T-helper 17 cell (primary cell): ENCODE data around the gene CCL28. TPM values are rescaled to one million over a fixed set of nuclear protein-coding genes. Genes with fewer than 3 reads are reported as not detected.

Experiments
- ATAC-seq: fragments of 150-1000 bp; cut with Tn5 transposase; 2 replicates; pipeline ENCODE4 v1.10.0; 2021; ENCODE audit warnings: mild to moderate bottlenecking, moderate library complexity
- DNase-seq, 3 donors: peaks; one replicate each; pipeline versions ENCODE4 v3.0.0 to v3.0.0-alpha.2; 2020 to 2021
- H3K9me3 ChIP-seq: one replicate; pipeline ENCODE4 v1.7.0; 2013; ENCODE audit warnings: low read length, mild to moderate bottlenecking; ENCODE audit not compliant: control insufficient read depth, poor library complexity, severe bottlenecking
- H3K27ac Mint-ChIP-seq: one replicate; pipeline ENCODE4 v1.8.0; 2022; ENCODE audit warnings: mild to moderate bottlenecking, moderate library complexity, mixed read lengths
- H3K27me3 Mint-ChIP-seq: one replicate; pipeline ENCODE4 v1.8.0; 2022; ENCODE audit warnings: mixed read lengths
- H3K36me3 Mint-ChIP-seq: one replicate; pipeline ENCODE4 v1.8.0; 2022; ENCODE audit warnings: low read depth, mixed read lengths
- H3K4me1 Mint-ChIP-seq: one replicate; pipeline ENCODE4 v1.8.0; 2022; ENCODE audit warnings: mild to moderate bottlenecking, mixed read lengths
- H3K4me3 Mint-ChIP-seq: one replicate; pipeline ENCODE4 v1.8.0; 2022; ENCODE audit warnings: mild to moderate bottlenecking, moderate library complexity, mixed read lengths
- total RNA-seq, 4 donors: library from RNA in 2 of 4; stranded (reverse) in 2 of 4; gene quantifications; one replicate each; pipeline ENCODE4 v1.2.3 and lab custom pipeline; 2022 to 2026

Gene CCL28
- total RNA-seq, 2 donors from 2014 or later: 10.6 to 14.9 TPM

DNA sequence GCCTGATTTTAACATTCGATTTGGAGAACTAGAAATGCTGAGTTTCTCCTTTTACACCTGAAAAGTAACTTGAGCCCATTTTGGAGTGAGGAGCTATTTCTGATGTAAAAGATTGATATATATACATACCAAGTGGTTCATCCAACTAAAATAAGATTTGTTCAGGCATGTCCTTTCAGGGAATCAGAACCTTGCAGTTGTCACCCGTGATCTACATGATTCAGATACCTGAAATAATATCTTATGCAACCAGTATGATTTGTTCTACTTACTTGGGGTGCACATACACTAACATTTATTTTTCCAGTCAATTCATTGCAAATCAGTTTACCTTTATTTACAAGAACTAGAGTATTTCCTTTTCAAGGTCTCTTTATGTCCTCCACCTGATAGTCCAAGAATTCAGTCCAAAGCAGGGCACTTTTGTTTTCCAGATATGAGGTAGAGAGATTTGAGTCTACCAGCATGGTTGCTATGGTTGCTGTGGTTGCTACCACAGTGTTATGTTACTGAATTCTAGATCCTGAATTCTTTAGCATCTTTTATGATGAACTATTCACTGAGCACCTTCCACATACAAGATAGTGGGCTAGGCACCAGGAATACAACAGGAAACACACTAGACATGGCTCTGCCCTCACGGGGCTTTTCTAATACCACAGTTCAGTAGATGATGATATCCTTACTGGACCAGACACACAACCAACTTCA is 49.3 kb downstream of the CCL28 start:
- no peaks in the 10 kb centered on the region for H3K36me3 Mint-ChIP-seq
- no peak overlapping the region for H3K4me3 Mint-ChIP-seq
- no peaks in the 10 kb centered on the region for H3K27me3 Mint-ChIP-seq
- no peaks in the 10 kb centered on the region for H3K9me3 ChIP-seq
- no peak overlapping the region for H3K27ac Mint-ChIP-seq
- DNase-seq (no peak), ATAC-seq (no peak)
- H3K4me1 Mint-ChIP-seq: no peaks in the 10 kb centered on the region

DNA sequence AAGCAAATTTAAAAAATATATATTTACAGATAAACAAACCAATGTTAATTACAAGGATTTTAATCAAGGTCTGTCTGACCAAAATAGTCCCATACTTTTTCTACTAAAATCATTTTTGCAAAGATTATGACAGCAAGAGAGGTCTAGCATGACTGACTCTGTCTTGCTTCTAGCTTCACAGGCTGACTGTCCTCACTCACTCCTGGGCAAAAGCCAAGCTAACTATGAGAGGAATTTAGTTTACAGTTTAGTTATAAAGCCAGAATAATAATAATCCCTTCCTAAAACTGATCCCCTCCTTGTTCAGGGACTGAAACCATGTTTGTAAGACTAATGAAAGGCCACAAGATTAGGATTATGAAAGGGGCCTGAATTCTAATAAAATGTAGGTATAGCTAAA is 53.5 kb downstream of the CCL28 start:
- ATAC-seq: no peak

DNA sequence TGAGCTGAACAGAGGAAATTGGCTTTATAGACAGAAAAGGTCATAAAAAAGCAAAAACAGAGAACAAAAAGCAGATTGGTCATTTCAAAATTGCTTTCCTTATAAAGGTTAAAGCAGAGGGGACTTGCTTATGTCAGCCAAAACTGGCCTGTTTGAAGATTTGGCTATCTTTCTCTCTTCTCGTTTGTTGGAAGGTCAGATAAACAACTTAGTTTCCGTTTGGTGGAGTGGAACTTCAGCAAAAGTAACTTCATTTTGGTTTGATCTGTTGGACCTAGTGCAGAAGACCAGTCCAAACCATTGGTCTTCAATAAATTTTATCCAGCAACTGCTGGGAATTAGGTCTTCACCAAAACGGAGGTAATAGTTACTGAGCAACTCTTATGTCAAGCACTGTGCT is 53.9 kb downstream of the CCL28 start:
- no peaks in the 10 kb centered on the region for H3K9me3 ChIP-seq
- Mint-ChIP-seq H3K27ac (no peak overlapping the region), H3K27me3 (no peaks in the 10 kb centered on the region), H3K4me3 (no peak overlapping the region), H3K4me1 (no peaks in the 10 kb centered on the region), H3K36me3 (no peaks in the 10 kb centered on the region)
- DNase-seq: no peak
- no peak for ATAC-seq

More for the DNA sequence above, 53.5 kb downstream of the CCL28 start:
- Mint-ChIP-seq H3K27ac (no peak overlapping the region), H3K4me1 (no peaks in the 10 kb centered on the region), H3K4me3 (no peak overlapping the region), H3K27me3 (no peaks in the 10 kb centered on the region), H3K36me3 (no peaks in the 10 kb centered on the region)
- H3K9me3 ChIP-seq: no peaks in the 10 kb centered on the region
- DNase-seq: no peak

DNA sequence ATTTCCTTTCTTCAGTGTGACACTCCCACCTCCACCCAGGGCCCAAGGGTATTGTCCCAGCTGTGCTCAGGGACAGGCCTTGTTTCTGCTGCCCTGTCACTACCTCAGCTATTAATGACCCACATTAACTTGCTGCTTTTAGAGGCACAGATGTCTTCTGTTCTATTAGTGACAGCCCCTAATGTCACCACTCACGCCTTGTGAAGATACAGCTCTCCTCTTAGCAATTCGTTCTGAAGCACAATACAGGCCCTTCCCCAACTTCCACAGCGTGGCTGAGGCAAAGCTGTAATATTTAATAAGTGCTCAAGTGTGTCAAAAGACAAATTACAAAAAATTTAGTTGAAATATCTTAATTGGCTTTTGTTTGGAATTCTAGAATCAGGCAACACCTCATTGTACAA is 54.3 kb downstream of the CCL28 start:
- Mint-ChIP-seq H3K4me3 (no peak overlapping the region), H3K27me3 (no peaks in the 10 kb centered on the region), H3K36me3 (no peaks in the 10 kb centered on the region), H3K4me1 (no peaks in the 10 kb centered on the region), H3K27ac (no peak overlapping the region)
- ATAC-seq (no peak), DNase-seq (no peak)
- no peaks in the 10 kb centered on the region for H3K9me3 ChIP-seq

DNA sequence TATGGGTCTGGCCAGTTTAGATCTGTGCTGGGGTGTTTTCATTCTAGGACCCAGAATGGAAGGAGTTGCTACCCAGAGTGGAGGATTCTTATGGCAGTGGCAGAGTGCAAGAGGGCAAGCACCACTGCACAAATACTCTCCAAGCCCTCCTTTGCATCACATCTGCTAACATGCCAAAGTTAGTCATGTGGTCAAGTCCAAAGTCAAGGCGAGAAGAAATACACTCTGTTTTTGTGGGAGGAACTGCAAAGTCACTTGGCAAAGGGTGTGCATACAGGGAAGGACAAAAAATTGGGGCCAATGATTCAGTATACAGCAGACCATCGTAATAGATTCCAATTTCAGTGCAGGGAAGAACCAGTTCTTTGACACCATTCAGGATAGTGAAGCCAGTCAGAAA is 55.1 kb downstream of the CCL28 start:
- Mint-ChIP-seq H3K27ac (no peak overlapping the region), H3K4me1 (no peaks in the 10 kb centered on the region), H3K27me3 (no peaks in the 10 kb centered on the region), H3K4me3 (no peak overlapping the region), H3K36me3 (no peaks in the 10 kb centered on the region)
- H3K9me3 ChIP-seq: no peaks in the 10 kb centered on the region
- DNase-seq (no peak), ATAC-seq (no peak)

DNA sequence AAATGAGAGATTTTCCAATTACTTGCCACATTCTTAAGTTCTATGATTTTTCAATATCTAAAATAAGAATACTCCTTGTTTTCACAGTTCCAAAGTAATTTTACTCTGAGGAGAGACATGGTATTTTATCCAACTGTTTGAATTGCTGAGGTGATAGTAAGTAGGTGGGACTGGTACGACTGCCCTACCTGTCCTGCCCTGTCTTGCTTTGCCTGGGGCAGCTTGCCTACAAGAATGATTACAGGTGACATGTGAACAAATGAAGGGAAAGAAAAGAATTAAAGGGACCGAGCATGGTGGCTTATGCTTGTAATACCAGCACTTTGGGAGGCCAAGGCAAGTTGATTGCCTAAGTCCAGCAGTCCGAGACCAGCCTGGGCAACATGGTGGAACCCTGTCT is 57.4 kb downstream of the CCL28 start:
- ATAC-seq: no peak
- no peak overlapping the region for H3K4me3 Mint-ChIP-seq
- no peak overlapping the region for H3K27ac Mint-ChIP-seq
- no peak for DNase-seq
- no peaks in the 10 kb centered on the region for H3K4me1 Mint-ChIP-seq
- peaks cover 10% of the 10 kb centered on the region for H3K27me3 Mint-ChIP-seq
- H3K9me3 ChIP-seq: no peaks in the 10 kb centered on the region
- peaks cover 2% of the 10 kb centered on the region for H3K36me3 Mint-ChIP-seq

DNA sequence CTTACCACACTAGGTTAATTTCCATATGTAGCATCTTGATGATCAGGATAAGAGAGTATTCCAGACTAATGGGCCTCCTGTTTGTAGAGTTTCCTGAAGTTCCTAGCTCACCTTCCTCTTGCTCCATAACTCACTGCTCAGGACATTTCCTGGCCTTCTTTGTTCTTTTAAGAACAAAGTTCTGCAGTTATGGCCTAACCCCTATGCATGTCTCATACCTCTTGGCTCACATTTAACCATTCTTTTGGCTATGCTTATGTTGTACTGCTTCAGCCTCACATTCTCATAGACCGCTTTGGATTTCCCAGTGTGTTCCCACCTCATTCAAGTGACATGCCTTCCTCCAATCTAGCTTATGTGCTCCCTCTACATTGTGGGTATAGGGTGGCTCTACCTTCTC is 58.5 kb downstream of the CCL28 start:
- no peak overlapping the region for H3K4me3 Mint-ChIP-seq
- no peak overlapping the region for H3K27ac Mint-ChIP-seq
- H3K27me3 Mint-ChIP-seq: peaks cover 14% of the 10 kb centered on the region
- H3K9me3 ChIP-seq: no peaks in the 10 kb centered on the region
- H3K36me3 Mint-ChIP-seq: peaks cover 2% of the 10 kb centered on the region
- no peak for DNase-seq
- ATAC-seq: no peak
- H3K4me1 Mint-ChIP-seq: no peaks in the 10 kb centered on the region

DNA sequence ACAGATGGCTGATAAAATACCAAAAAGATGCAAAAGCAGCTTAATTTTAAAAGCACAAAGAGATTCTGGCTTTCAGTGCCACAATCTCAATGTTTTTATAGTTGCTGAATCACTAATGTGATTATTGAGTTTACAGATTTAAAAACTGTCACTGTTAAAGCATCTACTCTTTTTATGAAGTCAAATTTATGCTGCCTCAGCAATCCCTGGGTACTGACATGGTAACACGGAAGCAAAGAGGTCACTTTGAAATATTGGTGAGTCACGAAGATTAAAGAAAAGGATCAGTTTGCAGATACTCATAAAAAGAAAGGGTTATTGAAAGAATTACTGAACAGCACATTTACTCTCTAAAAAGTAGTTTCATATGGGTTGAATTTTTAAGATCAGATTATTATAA is 59.3 kb downstream of the CCL28 start:
- H3K4me3 Mint-ChIP-seq: no peak overlapping the region
- H3K9me3 ChIP-seq: no peaks in the 10 kb centered on the region
- peaks cover 2% of the 10 kb centered on the region for H3K36me3 Mint-ChIP-seq
- H3K27ac Mint-ChIP-seq: no peak overlapping the region
- ATAC-seq (no peak), DNase-seq (no peak)
- H3K27me3 Mint-ChIP-seq: peaks cover 21% of the 10 kb centered on the region
- no peaks in the 10 kb centered on the region for H3K4me1 Mint-ChIP-seq

DNA sequence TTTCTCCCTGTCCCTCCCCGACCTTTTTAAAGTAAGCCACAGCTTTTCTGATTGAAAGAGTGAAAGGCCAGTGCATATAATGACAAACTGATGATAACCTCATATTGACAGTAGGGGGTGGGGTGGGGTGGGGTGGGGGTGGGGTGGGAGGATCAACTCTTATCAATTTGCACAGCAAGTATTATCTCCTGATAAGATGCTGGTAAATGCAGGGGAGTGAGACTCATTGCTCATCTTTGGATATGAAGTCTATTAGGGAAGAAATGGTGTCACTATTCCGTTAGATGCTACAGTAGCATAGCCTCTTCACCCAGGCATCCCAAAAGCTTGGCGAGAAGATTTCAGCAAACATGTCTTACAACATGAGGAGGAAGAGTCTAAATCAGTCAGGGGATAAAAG is 60.1 kb downstream of the CCL28 start:
- DNase-seq (no peak), ATAC-seq (no peak)
- Mint-ChIP-seq H3K27me3 (peaks cover 21% of the 10 kb centered on the region), H3K4me1 (no peaks in the 10 kb centered on the region), H3K36me3 (peaks cover 2% of the 10 kb centered on the region), H3K27ac (no peak overlapping the region), H3K4me3 (no peak overlapping the region)
- H3K9me3 ChIP-seq: no peaks in the 10 kb centered on the region

DNA sequence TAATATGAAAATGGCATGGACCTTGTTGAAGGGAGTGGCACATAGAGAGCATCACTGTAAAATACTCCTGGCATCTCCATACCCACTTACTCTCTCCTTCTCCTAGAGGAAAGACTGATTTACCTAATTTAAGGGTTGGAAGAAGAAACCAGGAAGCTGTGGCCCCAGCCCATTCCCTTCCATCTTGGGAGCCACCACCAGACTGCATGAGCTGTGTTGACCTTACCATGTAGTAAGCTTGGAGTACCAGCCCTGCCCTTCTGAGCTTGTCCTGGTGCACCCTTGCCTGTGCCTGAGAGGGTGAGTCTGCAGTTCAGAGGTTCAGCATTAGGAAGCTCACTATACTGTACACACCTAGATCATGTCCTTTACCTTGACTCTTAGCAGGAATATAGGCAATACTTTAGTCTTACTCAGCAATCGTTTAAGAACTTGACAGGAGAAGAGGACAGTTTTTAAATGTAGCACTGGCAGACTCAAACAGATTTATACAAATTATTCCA is 63.3 kb downstream of the CCL28 start:
- no peaks in the 10 kb centered on the region for H3K9me3 ChIP-seq
- Mint-ChIP-seq H3K36me3 (peaks cover 2% of the 10 kb centered on the region), H3K4me1 (no peaks in the 10 kb centered on the region), H3K27me3 (peaks cover 21% of the 10 kb centered on the region), H3K27ac (no peak overlapping the region), H3K4me3 (no peak overlapping the region)
- no peak for DNase-seq
- no peak for ATAC-seq

DNA sequence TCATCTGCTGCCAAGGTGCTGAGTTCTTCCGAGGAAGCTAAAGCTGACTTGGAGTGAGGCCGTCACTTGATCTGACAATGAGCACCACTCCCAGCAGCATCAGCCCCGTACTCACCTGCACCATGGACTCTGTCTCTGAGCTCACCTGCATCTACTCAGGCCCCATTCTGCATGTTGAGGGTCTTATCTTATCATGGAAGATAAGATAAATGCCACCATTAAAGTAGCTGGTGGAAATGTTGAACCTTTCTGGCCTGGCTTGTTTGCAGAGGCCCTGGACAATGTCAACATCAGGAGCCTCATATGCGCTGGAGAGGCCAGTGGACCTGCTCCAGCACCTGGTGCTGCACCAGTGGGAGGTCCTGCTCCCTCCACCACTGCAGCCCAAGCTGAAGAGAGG is 64.0 kb downstream of the CCL28 start:
- H3K27ac Mint-ChIP-seq: no peak overlapping the region
- ATAC-seq (no peak), DNase-seq (no peak)
- H3K9me3 ChIP-seq: no peaks in the 10 kb centered on the region
- H3K36me3 Mint-ChIP-seq: peaks cover 2% of the 10 kb centered on the region
- H3K27me3 Mint-ChIP-seq: peaks cover 21% of the 10 kb centered on the region
- no peak overlapping the region for H3K4me3 Mint-ChIP-seq
- H3K4me1 Mint-ChIP-seq: no peaks in the 10 kb centered on the region

DNA sequence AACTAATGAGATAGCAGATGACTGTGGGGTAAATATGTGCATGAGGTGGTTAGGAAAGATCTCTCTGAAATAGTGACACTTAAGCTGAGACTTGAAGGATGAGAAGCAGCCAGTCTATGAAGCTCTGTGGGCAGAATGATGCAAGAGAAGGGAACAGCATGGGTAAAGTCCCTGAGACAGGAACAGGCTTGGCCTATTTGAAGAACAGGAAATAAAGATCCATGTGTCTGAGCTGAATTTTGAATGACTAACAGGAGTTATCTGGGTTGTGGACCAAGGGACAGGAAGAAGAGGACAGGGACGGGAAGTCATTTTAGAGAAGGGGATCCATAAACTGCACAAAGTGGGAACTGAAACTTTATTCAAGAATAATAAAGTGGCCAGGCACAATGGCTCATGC is 73.3 kb downstream of the CCL28 start:
- no peak for DNase-seq
- no peak for ATAC-seq
- Mint-ChIP-seq H3K27me3 (no peaks in the 10 kb centered on the region), H3K27ac (no peak overlapping the region), H3K4me3 (no peak overlapping the region), H3K36me3 (peaks cover 2% of the 10 kb centered on the region), H3K4me1 (no peaks in the 10 kb centered on the region)
- peaks cover 5% of the 10 kb centered on the region for H3K9me3 ChIP-seq

DNA sequence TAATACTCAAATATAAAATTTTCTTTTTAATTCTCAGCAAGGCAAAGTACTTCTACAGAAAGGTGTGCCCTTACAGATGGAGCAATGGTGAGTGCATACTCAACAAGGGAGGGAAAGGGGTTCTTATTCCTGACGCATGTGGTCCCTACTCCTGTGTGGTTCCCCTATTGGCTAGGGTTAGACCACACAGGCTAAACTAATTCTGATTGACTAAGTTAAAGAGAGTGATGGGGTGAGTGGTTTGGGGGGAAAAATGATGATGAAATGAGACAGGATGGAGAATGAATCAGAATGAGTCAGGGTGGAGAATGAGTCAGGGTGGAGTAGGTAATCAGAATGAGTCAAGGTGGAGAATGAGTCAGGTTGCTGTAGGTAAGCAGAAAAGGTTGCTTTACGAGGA is 76.0 kb downstream of the CCL28 start:
- Mint-ChIP-seq H3K4me1 (no peaks in the 10 kb centered on the region), H3K27ac (no peak overlapping the region), H3K4me3 (no peak overlapping the region), H3K36me3 (peaks cover 7% of the 10 kb centered on the region), H3K27me3 (peaks cover 16% of the 10 kb centered on the region)
- peaks cover 5% of the 10 kb centered on the region for H3K9me3 ChIP-seq
- DNase-seq: no peak
- ATAC-seq: no peak

DNA sequence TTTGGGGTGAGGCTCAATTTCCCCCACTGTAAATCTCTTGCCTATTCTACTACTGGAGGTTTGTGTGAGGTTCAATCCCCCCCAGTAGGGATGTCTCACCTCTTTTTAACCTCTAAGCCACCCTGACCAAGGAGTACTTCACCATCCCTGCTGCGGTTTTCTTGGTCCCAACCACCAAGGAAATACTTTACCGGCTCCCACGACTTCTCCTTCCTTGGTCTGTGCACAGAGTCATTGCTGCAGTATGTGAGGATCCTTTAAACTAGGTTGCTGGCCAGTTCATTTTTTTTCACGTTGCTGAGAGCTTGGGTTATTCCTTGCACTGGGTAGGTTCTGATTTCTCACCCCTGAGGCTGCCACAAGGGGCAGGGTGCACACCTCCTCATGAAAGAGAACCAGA is 76.5 kb downstream of the CCL28 start:
- DNase-seq (no peak), ATAC-seq (no peak)
- peaks cover 16% of the 10 kb centered on the region for H3K27me3 Mint-ChIP-seq
- H3K4me1 Mint-ChIP-seq: no peaks in the 10 kb centered on the region
- peaks cover 7% of the 10 kb centered on the region for H3K36me3 Mint-ChIP-seq
- H3K27ac Mint-ChIP-seq: no peak overlapping the region
- H3K4me3 Mint-ChIP-seq: no peak overlapping the region
- peaks cover 5% of the 10 kb centered on the region for H3K9me3 ChIP-seq
